NCI-H146 treated with DMSO at 0.1 percent for 48 hours (cell line): Measurements from ENCODE around the gene PARVB.

Experiments used
- DNase-seq: peaks from one replicate; lab custom pipeline; 2025; ENCODE audit not compliant: unreplicated experiment; lab: John Stamatoyannopoulos, UW

Gene PARVB

DNA sequence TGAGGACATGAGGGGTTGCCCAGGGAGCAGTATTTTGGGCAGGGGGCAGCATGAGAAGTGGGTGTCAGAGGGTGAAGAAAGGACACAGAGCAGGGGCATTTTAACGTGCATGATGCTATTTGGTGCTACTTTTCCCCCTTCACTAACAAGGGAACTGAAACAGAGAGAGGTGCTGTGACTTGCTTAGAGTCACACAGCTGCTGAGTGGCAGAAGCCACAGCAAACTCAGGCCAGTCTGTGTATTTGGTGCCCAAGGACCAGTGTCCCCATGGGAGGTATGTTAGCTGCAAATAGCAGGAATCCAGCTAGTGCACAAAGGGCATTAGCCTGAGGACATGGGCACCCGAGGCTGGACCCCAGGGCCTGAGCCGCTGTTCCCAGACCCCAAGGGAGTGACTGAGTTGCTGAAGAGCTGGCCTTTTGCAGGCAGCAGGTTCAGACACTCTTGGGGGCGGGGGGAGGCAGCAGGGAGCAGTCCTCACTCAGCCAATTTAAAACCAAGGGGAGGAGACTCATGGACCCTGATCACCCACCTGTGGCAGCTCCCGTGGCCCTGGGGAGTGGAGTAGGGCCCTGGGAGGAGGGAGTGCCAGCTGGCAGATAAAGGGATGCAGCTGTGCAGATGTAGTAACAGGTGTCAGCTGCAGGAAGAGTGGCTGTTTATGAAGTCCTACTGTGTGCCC, 171.2 kb downstream of the PARVB start:
- DNase-seq: no peak

DNA sequence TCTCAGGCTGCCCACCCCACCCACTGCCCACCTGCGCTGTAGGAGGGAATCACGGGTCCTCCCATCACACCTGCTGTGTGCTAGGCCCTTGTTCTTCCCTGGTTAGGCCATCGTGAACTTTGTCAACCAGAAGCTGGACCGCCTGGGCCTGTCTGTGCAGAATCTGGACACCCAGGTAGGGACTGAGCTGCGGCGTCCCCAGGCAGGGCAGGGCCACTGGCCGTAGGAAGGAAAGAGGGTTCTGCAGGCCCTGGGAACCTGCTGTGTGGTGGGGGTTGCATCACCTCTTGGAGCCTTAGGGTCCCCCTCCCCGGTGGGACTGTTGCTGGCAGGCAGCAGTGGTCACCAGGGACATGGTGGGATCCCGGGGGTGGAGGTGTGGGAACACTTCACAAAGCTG, 172.1 kb downstream of the PARVB start:
- no peak for DNase-seq

DNA sequence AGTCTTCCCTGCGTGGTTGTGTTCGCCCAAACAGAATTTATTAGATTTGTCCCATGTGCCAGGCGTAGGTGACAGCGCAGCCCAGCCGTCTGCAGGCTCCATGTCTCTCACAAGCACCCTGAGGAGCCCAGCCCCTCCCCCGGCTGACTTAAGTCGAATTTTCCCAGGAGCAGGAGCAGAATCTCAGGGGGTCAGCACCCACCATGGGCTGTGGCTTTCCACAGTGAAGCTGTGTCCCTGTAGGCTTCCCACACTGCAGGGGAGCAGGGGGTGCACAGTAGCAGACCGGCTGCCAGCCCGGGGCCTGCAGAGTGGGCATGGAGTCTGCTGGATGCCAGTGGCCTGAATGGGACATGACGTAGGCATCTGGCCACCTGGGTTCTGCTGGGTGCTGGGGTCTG, 172.6 kb downstream of the PARVB start:
- no peak for DNase-seq

DNA sequence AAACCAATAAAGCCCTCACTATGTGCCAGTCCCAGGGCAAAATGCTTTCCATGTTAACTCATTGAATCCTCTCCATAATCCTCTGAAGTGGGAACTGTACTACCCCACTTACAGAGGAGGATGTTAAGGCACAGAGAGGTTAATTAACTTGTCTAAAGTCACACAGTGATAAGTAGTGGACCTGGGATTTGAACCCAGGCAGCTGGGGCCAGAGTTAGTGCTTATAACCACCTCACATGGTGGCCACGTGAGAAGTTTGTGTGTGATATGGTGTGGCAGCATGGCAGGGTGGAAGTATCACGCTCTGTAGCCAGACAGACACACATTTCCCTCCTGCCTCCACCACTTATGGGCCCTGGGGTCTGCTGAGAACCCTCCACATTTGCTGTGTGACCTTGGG, 173.2 kb downstream of the PARVB start:
- DNase-seq: no peak

DNA sequence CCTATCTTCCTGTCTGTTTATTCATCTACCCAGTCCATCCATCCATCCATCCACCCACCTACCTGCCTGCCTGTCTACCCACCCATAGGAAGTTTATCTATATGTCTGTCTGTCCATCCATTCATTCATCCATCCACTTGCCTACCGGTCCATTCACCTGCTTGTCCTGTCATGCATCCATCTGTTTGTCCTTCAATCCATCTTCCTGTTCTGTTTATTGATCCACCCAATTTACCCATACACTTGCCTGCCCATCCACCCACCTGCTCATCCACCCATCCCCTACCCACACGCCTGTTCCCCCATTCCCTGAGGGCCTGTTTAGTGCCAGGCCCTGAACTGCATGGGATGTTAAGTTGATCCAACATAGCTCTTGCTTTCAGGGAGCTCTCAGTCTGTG, 175.1 kb downstream of the PARVB start:
- DNase-seq: no peak

DNA sequence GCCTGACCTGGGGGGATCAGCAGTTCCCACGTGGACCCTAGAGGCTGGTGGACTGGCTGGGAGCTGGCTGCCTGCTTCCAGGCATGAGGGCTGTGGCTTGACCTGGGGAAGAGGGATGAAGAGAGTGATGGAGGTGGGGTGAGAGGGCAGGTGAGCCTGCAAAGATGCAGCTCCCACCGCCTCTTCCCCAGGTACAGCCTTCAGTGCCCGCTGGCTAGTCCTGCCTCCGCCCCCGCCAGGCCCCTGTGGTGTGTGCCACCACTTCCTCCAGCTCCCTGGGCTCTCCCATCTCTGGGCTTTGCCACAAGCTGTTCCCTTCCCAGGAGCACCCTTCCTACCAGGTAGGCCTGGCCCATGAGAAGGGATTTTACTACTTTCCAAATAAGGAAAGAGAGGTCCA, 175.8 kb downstream of the PARVB start:
- no peak for DNase-seq

DNA sequence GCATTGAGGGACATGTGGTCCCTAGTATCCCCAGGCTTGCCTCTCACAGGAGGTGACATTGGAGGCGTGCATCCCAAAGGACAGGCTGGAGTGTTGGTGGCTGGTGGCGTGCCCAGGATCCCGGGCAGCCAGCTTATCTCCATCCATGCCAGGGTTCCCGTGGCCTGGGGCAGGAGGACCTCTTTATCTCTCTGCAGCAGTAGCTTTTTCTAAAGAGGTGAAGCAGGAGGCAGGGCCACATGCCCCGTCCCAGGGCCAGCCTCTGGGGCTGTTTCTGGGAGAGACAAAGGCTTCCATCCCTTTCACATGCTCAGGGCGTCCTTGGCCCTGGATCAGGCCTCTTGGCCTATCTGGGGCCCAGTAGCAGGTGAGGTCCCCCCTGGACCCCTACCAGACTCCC, 176.3 kb downstream of the PARVB start:
- no peak for DNase-seq

DNA sequence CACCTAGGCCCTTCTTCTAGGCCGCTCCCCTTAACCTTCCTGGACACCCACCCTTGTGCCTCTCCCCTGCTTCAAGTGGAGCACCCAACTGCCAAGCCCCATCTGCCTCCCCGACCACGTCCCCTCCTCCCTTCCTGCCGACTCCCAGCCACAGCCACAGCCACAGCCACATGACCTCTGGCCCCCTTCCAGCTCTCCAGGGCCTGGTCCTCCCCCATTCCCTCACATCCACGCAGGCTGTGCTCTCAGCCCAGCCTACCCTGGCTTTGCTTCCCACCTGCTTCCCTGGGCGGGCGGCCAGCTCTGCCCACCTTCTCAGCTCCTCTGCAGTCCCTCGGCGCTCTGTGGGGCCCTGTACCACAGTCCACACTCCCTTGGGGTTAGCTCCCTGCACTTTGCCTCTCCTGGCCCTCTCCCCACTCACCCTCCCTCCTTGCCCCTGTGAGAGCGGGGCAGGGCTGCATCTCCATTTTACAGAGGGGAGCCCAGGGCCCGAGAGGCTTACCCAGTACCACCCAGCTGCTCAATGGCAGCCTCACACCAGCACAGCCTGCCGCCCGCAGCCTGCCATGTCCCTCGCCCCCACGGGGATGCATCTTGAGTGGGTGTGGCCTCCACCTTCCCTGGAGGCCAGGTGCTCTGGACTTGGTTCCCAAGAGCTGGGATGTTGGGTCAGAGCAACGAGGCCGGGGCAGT, 176.9 kb downstream of the PARVB start:
- DNase-seq: no peak

DNA sequence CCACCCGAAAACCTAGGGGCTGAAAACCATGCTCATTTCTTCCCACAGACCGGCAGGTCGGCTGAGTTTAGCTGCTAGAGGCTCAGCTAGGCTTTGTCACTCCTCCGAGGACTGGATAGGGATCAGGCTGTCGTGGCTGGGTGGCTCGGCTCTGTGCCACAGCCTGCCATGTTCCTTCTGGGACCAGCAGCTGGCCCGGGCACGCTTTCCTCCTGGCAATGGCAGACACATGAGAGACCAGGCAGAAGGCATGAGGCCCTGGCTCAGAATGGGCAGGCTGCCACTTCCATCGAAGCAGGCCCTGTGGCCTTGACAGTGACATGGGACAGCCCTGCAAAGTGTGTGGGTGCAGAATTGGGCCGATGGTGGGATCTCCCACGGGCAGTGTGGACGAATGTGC, 177.6 kb downstream of the PARVB start:
- DNase-seq: no peak

DNA sequence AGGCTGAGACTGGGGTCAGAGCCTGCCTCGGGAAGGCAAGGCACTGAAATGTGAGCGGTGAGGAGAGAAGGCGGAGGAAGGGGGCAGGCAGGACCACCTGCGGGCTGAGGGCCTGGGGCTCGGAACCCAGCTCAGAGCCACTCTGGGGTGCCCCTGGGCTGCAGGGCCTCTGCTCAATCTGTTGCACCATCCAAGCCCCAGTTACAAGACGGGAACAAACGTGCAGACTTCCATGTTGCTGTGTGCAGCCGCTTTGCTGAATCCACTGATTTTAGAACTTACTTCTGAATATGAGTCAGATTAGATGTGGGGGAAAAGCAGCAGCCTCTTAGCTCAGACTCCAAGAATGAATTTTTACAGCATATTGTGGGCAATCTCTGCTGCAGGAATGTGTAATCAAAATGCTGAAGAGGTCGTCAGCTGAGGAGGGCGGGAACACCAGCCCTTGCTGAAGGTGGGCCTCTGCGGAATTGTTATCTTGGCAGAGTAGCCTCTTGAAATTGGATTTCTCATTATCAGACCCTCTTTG, 178.2 kb downstream of the PARVB start:
- DNase-seq: no peak

DNA sequence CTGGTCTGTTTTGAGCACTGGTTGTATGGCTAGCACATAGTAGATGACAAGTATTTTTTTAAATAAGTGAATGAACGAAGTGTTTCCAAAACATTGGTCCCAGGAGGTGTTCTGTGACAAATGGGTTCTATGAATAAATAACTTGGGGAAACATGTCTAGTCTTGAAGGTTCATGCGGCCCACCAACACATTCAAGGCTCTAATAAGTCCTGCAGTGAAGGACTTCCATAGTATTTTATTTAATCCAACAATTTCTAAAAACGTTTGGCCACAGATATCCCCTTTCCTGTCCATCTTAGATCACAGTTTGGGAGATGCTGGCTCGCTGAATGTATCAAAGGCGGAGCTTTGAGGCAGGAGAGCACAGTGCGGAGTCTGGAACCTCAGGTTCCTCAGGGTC, 179.1 kb downstream of the PARVB start:
- DNase-seq: no peak

DNA sequence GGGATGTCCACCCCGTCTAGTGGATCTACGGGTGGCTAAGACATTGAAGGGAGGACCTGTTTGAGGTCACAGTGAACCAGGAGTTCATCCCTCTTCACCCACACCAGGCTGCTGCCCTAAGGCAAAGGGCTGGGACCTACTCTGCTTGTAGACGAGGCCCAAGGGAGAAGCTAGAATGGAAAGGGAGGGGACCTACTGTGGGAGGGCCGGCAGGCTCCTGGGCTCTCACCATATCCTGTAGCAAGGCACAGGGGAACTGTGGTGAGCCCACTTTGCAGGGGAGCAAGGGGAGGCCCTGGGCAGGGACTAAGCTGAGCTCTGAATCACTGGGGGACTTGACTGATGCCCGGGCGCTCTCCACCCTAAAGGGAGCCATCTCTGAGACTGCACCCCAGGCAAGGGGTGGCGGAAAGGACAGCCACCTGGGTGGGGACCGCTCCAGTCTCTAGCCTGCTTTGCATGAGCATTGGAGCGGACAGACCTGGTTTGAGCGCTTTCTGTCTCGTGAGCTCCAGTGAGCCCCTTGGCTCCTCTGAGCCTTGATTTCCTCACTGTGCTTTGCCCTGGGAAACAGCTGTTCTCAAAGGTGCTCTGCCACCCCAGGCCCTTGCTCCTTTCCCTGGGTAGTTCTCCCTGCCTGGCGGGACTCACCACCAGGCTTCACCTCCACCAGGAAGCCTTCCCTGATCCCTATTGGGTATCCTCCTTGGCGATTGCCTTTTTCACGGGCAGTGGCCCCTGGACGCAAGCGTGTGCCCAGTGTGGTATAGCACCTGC, 180.8 kb downstream of the PARVB start:
- DNase-seq: no peak

DNA sequence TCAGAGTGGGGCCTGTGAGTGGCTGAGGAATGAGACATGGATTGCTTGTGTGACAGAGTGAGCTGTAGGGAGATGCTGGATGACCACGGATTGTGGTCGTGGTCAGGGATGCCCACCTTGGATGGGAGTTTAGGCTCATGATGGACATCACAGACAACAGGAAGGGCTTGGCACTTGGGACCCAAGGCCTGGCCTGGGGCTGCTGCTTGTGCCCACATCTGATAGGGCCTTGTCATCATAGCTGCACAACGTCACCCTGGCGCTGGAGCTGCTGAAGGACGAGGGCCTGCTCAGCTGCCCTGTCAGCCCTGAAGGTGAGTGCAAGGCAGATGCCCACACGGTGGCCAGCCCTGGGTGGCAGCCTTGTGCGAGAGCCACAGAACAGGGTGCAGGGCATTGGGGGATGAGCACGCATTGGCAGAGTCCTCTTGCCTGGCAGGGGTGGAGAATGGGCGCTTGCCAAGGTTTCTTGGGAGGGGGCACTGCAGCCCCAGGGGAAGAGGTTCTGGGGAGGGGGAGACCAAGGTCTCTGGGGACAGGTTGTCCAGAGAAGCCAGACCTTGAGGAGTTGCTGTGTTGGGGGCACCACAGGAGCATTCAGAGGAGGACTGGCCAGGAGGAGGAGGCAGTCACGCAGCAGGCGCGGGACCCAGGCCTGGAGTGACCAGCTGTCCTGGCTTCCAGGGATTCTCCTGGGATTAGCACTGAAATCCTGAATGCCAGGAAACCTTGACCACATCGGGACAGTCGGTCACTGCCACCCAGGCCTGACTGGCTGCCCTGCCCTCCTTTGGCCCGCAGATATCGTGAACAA, 181.6 kb downstream of the PARVB start:
- DNase-seq: no peak

DNA sequence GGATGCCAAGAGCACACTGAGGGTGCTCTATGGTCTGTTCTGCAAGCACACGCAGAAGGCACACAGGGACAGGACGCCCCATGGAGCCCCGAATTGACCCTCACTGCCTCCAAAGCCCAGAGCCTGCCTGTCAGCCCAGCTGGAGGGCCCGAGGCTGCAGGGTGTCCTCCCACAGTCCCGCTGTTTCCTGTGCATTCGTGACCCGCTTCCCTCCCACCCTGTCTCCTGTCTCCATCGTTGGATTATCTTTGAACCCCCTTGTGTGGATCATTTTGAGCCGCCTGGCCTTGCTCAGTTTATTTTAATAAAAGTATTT, 182.2 kb downstream of the PARVB start:
- no peak for DNase-seq

DNA sequence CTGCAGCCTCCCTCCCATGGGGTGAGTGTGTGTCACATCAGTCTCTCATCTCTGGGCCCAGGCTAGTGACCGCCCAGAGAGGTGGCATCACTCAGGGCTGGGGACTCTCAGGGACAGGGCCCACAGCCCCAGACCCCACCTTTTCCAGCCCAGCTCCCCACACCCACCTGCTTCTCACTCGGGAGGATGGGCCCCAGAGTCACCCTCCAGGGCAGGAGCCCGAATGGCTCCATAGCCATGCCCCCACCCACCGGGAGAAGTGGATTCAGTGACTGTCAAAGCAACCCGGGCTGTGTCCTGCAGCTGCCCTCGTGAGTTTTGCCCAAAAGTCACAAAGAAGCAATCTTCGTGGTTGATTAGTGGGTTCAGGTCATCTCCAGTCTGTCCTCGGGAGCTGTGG, 182.6 kb downstream of the PARVB start:
- DNase-seq: no peak

DNA sequence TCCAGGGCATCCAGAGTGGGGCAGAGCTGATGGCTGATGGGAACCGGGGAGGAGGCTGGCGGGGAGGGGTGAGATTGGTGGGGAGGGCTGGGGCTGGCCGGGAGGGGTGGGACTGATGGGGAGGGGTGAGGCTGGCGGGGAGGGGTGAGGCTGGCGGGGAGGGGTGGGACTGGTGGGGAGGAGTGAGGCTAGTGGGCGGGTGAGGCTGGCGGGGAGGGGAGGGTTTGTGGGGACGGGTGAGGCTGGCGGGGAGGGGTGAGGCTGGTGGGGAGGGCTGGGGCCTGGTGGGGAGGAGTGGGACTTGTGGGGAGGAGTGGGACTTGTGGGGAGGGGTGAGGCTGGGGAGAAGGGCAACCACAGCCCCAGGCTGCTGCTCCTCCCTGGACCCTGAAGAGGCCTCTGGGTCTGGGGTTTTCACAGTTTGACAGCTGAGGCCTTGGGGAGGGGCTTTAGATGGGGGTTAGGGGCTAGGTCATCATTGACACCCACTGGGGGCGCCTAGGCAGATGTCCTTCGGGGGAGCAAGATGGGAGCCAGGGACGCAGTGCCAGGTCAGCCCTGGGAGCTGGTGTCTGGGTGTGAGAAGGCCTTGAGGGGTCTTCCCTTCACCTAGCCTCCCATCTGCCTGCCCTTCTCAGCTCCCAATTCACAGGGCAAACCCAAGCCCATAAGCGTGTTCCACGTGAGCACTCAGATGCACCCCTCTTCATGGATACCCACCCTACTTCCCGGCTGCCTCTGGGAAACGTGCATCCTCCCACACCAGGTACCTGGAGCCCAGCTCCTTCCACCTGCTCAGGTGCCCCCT, 183.3 kb downstream of the PARVB start:
- no peak for DNase-seq

DNA sequence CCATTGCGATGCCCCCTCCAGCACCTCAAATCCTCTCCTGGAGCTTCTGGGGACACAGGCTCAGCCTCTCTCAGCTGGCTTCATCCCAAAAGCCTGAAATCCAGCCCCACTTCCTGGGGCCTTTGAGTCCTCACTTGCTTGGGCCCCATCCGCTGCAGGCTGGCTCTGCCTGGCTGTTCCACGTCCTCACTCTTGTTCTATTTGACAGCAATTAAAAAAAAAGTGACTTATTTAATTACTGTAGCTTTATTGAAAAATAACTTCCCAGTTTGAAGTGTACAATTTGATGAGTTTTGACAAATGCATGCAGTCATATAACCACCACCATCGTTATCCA, 183.8 kb downstream of the PARVB start:
- no peak for DNase-seq

DNA sequence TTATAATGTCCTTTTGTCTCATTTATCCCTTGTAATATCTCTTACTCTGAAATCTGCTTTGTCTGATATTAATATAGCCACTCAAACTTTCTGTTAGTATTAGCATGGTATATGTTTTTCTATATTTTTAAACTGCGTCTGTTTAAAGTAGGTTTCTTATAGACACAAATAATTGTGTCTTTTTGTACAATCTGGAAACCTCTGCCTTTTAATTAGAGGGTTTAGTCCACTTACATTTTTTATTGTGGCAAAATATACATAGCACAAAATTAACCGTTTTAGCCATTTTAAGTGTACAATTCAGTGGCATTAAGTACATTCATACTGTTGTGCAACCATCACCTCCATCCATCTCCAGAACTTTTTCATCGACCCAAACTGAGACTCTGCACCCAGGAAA, 185.2 kb downstream of the PARVB start:
- no peak for DNase-seq

DNA sequence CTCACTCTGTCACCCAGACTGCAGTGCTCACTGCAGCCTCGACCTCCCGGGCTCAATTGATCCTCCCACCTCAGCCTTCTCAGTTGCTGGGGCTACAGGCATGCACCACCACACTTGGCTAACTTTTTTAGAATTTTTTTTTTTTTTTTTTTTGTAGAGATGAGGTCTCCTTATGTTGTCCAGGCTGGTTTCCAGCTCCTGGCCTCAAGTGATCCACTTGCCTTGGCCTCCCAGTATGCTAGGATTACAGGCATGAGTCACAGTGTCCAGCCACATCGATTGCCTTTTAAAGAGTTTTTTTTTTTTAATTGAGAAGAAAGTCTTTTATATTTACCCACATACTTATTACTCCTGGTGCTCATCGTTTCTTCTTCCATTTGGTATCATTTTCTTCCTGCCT, 186.6 kb downstream of the PARVB start:
- DNase-seq: no peak

DNA sequence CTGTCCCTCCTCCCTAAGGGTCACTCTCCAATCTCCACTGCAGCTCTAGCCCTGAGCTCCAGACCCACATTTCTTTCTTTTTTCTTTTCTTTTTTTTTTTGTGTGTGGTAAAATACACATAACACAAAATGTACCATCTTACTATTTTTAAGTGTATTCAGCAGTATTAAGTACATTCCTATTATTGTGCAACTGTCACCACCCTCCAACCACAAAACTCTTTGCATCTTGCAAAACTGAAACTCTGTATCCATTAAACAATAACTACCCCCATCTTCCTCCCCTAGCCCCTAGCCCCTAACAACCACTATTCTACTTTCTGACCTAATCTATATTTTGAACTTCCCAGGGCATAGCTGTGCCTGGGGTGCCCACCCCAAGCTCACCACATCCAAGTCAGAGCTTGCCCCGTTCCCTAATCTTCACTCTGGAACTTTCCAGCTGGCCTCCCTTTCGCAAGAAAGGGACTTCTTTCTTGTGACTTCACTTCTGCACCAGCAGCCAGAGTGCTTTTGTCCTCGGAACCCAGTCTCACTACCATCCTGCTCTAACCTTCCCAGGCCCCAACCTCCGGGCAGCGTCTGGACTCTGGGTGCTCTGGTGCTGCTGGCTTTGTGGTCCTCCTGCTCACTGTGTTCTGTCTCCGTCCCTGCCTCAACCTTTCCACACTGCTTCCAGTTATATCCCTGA, 187.3 kb downstream of the PARVB start:
- DNase-seq: no peak
